ENCODE data around the gene MAD1L1.

MAD1L1 gene

DNA sequence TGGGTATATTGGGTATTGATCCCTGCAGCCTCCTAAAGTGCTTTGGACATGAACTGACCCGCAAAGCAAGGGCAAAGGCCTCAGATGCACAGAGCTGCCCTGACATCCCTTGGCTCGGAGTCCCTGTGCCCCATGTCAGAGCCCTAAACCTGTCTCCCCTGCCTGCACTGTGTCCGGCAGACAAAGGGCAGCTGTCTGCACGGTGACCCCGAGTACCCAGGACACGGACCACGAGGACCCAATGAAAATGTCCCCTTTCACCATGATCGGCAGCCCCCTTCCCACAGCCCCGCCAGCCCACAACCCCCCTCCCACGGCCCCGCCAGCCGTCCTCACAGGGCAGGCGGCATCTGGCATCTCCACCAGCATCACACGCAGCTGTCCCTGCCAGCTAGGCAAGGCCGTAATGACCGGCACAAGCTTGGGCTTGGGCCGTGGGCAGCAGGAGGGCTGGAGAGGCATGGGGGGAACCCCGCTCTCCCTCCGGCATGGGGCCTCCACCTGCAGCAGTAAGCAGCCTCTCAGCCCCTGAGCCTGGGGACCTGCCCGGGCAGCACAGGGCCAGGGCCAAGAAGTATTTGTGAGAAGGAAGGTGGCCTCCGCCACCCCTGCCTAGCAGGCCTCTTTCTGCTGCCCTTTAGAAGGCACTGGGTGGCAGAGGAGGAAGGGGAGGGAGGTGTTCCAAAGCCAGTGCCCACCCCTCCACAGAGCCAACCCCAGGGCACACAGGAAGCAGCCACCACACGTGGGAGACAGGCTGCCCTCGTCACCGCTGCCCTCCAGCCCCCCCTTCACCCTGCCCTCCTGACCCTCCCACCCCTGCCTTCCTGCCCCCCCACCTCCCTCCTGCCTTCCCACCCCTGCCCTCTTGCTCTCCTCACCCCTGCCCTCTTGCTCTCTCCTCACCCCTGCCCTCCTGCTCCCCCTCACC, 19.4 kb upstream of the MAD1L1 start:
- no peak for ATAC-seq
- no peak for TF ChIP-seq ZFP30 (CRISPR knock-in tag; IDR thresholded peaks at IDR 0.05)
- no peak for TF ChIP-seq CSDC2 (CRISPR knock-in tag; IDR thresholded peaks at IDR 0.05)
- TF ChIP-seq ZC3H10 (CRISPR knock-in tag; IDR thresholded peaks at IDR 0.05) = no peak
- no peak for TF ChIP-seq BACH2 (CRISPR knock-in tag; IDR thresholded peaks at IDR 0.05; ENCODE audit: borderline replicate concordance)
- TF ChIP-seq ZNF565 (CRISPR knock-in tag; conservative IDR thresholded peaks at IDR 0.05; ENCODE audit: low read depth) = no peak
- TF ChIP-seq ZNF8 (CRISPR knock-in tag; IDR thresholded peaks at IDR 0.05) = no peak
- TF ChIP-seq, protein P1, sequence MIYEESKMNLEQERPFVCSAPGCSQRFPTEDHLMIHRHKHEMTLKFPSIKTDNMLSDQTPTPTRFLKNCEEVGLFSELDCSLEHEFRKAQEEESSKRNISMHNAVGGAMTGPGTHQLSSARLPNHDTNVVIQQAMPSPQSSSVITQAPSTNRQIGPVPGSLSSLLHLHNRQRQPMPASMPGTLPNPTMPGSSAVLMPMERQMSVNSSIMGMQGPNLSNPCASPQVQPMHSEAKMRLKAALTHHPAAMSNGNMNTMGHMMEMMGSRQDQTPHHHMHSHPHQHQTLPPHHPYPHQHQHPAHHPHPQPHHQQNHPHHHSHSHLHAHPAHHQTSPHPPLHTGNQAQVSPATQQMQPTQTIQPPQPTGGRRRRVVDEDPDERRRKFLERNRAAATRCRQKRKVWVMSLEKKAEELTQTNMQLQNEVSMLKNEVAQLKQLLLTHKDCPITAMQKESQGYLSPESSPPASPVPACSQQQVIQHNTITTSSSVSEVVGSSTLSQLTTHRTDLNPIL (CRISPR knock-in tag; IDR thresholded peaks at IDR 0.05; ENCODE audit: low read depth) = no peak

DNA sequence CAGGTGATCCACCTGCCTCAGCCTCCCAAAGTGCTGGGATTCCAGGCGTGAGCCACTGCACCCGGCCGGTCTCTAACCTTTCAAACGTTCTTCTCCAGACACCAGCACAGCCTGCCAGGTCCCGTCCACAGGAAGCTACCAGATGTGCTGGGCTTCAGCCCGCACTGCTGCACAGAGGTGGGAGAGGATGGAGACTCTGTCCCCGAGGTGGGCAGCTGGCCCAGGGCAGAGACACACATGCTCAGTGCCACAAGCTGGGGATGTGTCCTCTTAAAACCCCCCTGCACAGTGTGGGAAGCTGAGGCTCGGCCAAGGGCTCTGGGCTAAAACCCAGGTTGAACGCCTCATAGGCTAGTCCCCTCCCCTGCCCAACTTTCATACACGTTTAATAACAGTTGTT, 18.6 kb upstream of the MAD1L1 start:
- TF ChIP-seq TOX (CRISPR knock-in tag; IDR thresholded peaks at IDR 0.05; ENCODE audit: borderline replicate concordance) (no peak), RARB (CRISPR knock-in tag; IDR thresholded peaks at IDR 0.05) (no peak), OSR1 (CRISPR knock-in tag; IDR thresholded peaks at IDR 0.05) (no peak), ZFP3 (CRISPR knock-in tag; IDR thresholded peaks at IDR 0.05) (no peak), BACH2 (CRISPR knock-in tag; IDR thresholded peaks at IDR 0.05; ENCODE audit: borderline replicate concordance) (no peak), CSDC2 (CRISPR knock-in tag; IDR thresholded peaks at IDR 0.05) (no peak), ZNF70 (CRISPR knock-in tag; IDR thresholded peaks at IDR 0.05) (no peak), GLIS3 (CRISPR knock-in tag; IDR thresholded peaks at IDR 0.05) (no peak), ARNTL (CRISPR knock-in tag; IDR thresholded peaks at IDR 0.05; ENCODE audit: borderline replicate concordance, low read depth) (no peak), PPARA (CRISPR knock-in tag; IDR thresholded peaks at IDR 0.05; ENCODE audit: borderline replicate concordance) (no peak), ESRRG (CRISPR knock-in tag; IDR thresholded peaks at IDR 0.05) (no peak)
- TF ChIP-seq, protein P2, sequence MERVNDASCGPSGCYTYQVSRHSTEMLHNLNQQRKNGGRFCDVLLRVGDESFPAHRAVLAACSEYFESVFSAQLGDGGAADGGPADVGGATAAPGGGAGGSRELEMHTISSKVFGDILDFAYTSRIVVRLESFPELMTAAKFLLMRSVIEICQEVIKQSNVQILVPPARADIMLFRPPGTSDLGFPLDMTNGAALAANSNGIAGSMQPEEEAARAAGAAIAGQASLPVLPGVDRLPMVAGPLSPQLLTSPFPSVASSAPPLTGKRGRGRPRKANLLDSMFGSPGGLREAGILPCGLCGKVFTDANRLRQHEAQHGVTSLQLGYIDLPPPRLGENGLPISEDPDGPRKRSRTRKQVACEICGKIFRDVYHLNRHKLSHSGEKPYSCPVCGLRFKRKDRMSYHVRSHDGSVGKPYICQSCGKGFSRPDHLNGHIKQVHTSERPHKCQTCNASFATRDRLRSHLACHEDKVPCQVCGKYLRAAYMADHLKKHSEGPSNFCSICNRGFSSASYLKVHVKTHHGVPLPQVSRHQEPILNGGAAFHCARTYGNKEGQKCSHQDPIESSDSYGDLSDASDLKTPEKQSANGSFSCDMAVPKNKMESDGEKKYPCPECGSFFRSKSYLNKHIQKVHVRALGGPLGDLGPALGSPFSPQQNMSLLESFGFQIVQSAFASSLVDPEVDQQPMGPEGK (CRISPR knock-in tag; IDR thresholded peaks at IDR 0.05; ENCODE audit: borderline replicate concordance) = no peak
- TF ChIP-seq, protein P3, sequence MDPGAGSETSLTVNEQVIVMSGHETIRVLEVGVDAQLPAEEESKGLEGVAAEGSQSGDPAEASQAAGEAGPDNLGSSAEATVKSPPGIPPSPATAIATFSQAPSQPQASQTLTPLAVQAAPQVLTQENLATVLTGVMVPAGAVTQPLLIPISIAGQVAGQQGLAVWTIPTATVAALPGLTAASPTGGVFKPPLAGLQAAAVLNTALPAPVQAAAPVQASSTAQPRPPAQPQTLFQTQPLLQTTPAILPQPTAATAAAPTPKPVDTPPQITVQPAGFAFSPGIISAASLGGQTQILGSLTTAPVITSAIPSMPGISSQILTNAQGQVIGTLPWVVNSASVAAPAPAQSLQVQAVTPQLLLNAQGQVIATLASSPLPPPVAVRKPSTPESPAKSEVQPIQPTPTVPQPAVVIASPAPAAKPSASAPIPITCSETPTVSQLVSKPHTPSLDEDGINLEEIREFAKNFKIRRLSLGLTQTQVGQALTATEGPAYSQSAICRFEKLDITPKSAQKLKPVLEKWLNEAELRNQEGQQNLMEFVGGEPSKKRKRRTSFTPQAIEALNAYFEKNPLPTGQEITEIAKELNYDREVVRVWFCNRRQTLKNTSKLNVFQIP (CRISPR knock-in tag; IDR thresholded peaks at IDR 0.05; ENCODE audit: borderline replicate concordance, low read depth) = no peak
- TF ChIP-seq, protein P4, sequence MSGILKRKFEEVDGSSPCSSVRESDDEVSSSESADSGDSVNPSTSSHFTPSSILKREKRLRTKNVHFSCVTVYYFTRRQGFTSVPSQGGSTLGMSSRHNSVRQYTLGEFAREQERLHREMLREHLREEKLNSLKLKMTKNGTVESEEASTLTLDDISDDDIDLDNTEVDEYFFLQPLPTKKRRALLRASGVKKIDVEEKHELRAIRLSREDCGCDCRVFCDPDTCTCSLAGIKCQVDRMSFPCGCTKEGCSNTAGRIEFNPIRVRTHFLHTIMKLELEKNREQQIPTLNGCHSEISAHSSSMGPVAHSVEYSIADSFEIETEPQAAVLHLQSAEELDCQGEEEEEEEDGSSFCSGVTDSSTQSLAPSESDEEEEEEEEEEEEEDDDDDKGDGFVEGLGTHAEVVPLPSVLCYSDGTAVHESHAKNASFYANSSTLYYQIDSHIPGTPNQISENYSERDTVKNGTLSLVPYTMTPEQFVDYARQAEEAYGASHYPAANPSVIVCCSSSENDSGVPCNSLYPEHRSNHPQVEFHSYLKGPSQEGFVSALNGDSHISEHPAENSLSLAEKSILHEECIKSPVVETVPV (CRISPR knock-in tag; IDR thresholded peaks at IDR 0.05) = no peak
- no peak for ATAC-seq

DNA sequence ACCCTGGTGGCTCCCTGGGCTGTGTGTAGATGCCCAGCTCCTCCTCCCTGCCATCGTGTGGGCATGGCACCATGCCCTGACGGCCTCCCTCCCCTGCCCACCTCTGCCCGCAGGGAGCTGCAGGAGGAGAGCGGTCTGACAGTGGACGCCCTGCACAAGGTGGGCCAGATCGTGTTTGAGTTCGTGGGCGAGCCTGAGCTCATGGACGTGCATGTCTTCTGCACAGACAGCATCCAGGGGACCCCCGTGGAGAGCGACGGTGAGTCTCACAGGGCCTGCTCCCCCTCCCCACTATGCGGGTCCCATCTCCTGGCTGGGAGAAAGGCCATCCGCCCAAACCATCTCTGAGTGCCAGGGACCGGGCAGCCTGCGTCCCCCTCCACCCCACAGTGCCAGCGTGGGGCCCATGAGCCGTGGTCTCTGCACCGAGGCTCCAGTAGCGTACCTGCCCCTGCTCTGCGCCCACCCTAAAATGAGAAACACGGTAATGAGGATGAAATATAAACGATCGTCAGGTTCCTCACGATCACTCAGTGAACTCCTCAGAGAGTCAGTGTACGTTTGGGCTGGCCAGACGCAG, 17.1 kb upstream of the MAD1L1 start:
- no peak for ATAC-seq
- TF ChIP-seq ESRRG (CRISPR knock-in tag; IDR thresholded peaks at IDR 0.05) (no peak), RARB (CRISPR knock-in tag; IDR thresholded peaks at IDR 0.05) (no peak), ZNF8 (CRISPR knock-in tag; IDR thresholded peaks at IDR 0.05) (no peak), CSDC2 (CRISPR knock-in tag; IDR thresholded peaks at IDR 0.05) (no peak), ARNTL (CRISPR knock-in tag; IDR thresholded peaks at IDR 0.05; ENCODE audit: borderline replicate concordance, low read depth) (no peak), PPARA (CRISPR knock-in tag; IDR thresholded peaks at IDR 0.05; ENCODE audit: borderline replicate concordance) (no peak), ZNF70 (CRISPR knock-in tag; IDR thresholded peaks at IDR 0.05) (no peak), TOX (CRISPR knock-in tag; IDR thresholded peaks at IDR 0.05; ENCODE audit: borderline replicate concordance) (no peak)
- TF ChIP-seq, protein P1 (CRISPR knock-in tag; IDR thresholded peaks at IDR 0.05; ENCODE audit: low read depth) = no peak
- TF ChIP-seq, protein P3 (CRISPR knock-in tag; IDR thresholded peaks at IDR 0.05; ENCODE audit: borderline replicate concordance, low read depth) = no peak

Data from SK-N-SH treated with all-trans-retinoic acid at 6 μM for 48 hours (cell line).